Fibroblast of the aortic adventitia (primary cell): Measurements from ENCODE around the gene ST13. TPM values are rescaled to one million over a fixed set of nuclear protein-coding genes. Genes with fewer than 3 reads are reported as not detected.

Experiments
- DNase-seq: peaks from one replicate; pipeline ENCODE4 v3.0.0-alpha.2; 2010; ENCODE audit warnings: low read depth
- H3K4me3 ChIP-seq: 2 replicates; pipeline ENCODE4 v1.5.1; 2011; ENCODE audit warnings: low read depth, mild to moderate bottlenecking, control low read depth, low read length, moderate library complexity
- CTCF ChIP-seq: IDR thresholded peaks from 2 replicates; pipeline ENCODE4 v1.5.1; 2011; ENCODE audit warnings: mild to moderate bottlenecking, low read length, control low read depth, inconsistent platforms; ENCODE audit not compliant: insufficient read depth
- total RNA-seq: library from RNA; depleted of rRNA; stranded (reverse); fragments of >200 nt; gene quantifications from 2 replicates; pipeline ENCODE4 v1.2.3, GENCODE V29; 2012; ENCODE audit warnings: low replicate concordance

The ST13 gene
- total RNA-seq, 1 donor: 154 TPM

DNA sequence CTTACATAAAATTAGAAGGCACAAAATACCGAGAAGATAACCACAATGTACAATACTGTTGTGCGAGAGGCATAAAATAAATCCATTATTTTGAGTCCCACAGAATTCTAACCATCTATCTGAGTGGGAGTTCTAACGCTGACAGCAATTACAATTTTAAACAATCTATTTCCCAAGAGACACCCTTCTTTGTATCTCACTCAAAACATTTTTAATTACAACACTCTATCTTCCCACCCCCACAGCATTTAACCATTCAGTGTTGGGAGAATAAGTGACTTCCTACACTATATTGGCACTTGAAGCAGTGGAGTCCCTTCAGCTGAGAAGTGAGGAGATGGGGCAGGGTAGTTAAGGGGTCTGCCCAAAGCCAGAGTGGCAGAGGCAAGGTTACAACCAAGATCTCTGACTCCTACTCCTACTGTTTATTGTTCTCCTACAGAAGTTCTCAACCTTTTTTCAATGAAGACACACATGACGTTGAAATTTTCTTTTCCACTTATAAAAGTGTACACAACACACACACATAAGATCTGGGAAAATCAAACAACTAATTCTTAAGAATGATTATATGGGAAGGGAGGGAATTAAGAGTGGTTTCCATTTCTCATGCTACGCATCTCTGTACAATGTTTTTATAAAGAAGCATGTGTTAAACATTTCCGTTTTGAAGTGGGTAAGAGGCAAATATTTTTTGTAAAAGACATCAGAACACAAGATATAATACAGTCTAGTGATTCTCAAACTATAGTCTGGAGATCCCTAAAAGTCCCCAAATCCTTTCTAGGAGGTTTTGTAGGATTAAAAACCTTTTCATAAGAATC lies 48.2 kb downstream of the ST13 start:
- peak; percentile 6 for DNase-seq
- no peak overlapping the region for H3K4me3 ChIP-seq

GRCh38 chr22:40806711-40807110 lies 49.7 kb downstream of the ST13 start:
- H3K4me3 ChIP-seq: no peak overlapping the region
- DNase-seq: no peak
- TF ChIP-seq CTCF: no peak

More for the DNA sequence above, 48.2 kb downstream of the ST13 start:
- TF ChIP-seq CTCF: no peak

- H3K4me3 ChIP-seq: no peak overlapping the region
- DNase-seq: no peak
- TF ChIP-seq CTCF: no peak
These were observed 50.7 kb downstream of the ST13 start for GRCh38 chr22:40805699-40806203.

- H3K4me3 ChIP-seq: no peak overlapping the region
- no peak for TF ChIP-seq CTCF
- peak; percentile 9 for DNase-seq
These were observed 51.2 kb downstream of the ST13 start for GRCh38 chr22:40805239-40805638.

DNA sequence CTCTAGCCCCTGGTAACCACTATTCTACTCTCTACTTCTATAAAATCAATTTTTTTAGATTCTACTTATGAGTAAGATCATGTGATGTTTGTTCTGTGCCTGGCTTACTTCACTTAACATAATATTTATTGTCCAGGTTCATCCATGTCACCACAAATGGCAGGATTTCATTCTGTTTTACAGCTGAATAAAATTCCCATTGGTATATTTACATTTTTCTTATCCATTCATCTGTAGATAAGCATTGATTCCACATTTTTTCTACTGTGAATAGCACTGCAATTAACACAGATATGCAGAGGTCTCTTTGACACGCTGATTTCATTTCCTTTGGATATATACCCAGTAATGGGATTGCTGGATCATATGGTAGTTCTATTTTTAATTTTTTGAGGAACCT lies 53.1 kb downstream of the ST13 start:
- DNase-seq: no peak
- no peak for TF ChIP-seq CTCF
- no peak overlapping the region for H3K4me3 ChIP-seq

DNA sequence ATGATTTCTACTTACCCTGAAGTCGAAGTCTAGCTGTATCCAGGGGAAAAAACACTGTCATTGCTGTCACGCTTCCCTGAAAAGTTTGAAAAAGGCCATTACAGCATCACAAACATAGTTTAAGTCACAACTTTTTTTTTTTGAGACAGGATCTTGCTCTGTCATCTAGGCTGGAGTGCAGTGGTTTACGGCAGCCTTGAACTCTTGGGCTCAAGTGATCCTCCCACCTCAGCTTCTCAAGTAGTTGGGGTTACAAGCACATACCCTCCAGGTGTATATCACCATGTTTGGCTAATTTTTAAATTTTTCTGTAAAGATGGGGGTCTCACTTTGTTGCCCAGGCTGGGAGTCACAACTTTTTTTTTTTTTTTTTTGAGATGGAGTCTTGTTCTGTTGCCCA lies 57.4 kb downstream of the ST13 start:
- no peak for TF ChIP-seq CTCF
- H3K4me3 ChIP-seq: no peak overlapping the region
- DNase-seq: no peak
